Raji (cell line): ENCODE data around the gene IL31.

Experiments used
- POLR2A ChIP-seq: IDR thresholded peaks from 2 replicates; pipeline ENCODE4 v1.6.1; 2011; ENCODE audit warnings: low read depth, low read length, control low read depth; ENCODE audit not compliant: insufficient read depth

IL31 gene

GRCh38 chr12:122142857-122143256 is 31.2 kb downstream of the IL31 start:
- TF ChIP-seq POLR2A: no peak

- no peak for TF ChIP-seq POLR2A
These were observed 31.9 kb downstream of the IL31 start for GRCh38 chr12:122141911-122142725.

GRCh38 chr12:122140467-122141257 is 33.4 kb downstream of the IL31 start:
- no peak for TF ChIP-seq POLR2A

GRCh38 chr12:122139941-122140340 is 34.1 kb downstream of the IL31 start:
- no peak for TF ChIP-seq POLR2A

GRCh38 chr12:122139266-122139665 is 34.8 kb downstream of the IL31 start:
- TF ChIP-seq POLR2A: no peak

GRCh38 chr12:122138616-122139015 is 35.4 kb downstream of the IL31 start:
- no peak for TF ChIP-seq POLR2A

- TF ChIP-seq POLR2A: no peak
These were observed 35.8 kb downstream of the IL31 start for GRCh38 chr12:122138181-122138580.

- TF ChIP-seq POLR2A: no peak
These were observed 36.3 kb downstream of the IL31 start for GRCh38 chr12:122137681-122138080.

- TF ChIP-seq POLR2A: no peak
These were observed 36.8 kb downstream of the IL31 start for GRCh38 chr12:122137229-122137628.

- no peak for TF ChIP-seq POLR2A
These were observed 38.5 kb downstream of the IL31 start for GRCh38 chr12:122135437-122136031.

- no peak for TF ChIP-seq POLR2A
These were observed 40.6 kb downstream of the IL31 start for GRCh38 chr12:122133192-122133950.

GRCh38 chr12:122130150-122130549 is 43.9 kb downstream of the IL31 start:
- no peak for TF ChIP-seq POLR2A

GRCh38 chr12:122129131-122129530 is 44.9 kb downstream of the IL31 start:
- TF ChIP-seq POLR2A: no peak

GRCh38 chr12:122128481-122128880 is 45.5 kb downstream of the IL31 start:
- TF ChIP-seq POLR2A: no peak

- TF ChIP-seq POLR2A: no peak
These were observed 46.2 kb downstream of the IL31 start for GRCh38 chr12:122127839-122128238.
